Bronchial epithelial cell (primary cell): ENCODE results near the gene FAM107B. TPM values are rescaled to one million over a fixed set of nuclear protein-coding genes. Genes with fewer than 3 reads are reported as not detected.

ENCODE experiments used
- DNase-seq: peaks from one replicate; pipeline ENCODE4 v3.0.0-alpha.2; 2010; ENCODE audit warnings: low read depth
- FAIRE-seq: peaks from 2 replicates; lab custom pipeline; 2011; peaks lifted over from hg19 to GRCh38; lab: Jason Lieb, UNC
- H3K27me3 ChIP-seq: 2 replicates; pipeline ENCODE4 v1.5.1; 2011; ENCODE audit warnings: low read length; ENCODE audit not compliant: control insufficient read depth, insufficient read depth
- H3K36me3 ChIP-seq: 2 replicates; pipeline ENCODE4 v1.5.1; 2011; ENCODE audit warnings: low read length; ENCODE audit not compliant: control insufficient read depth, insufficient read depth
- H3K4me3 ChIP-seq: 2 replicates; pipeline ENCODE4 v1.5.1; 2011; ENCODE audit warnings: mild to moderate bottlenecking, low read depth, low read length, control low read depth
- total RNA-seq: library from RNA; depleted of rRNA; stranded (reverse); fragments of >200 nt; gene quantifications from 2 replicates; pipeline ENCODE4 v1.2.1, GENCODE V29; 2014
- TF ChIP-seq, protein P1 (sequence below): IDR thresholded peaks from 2 replicates; pipeline ENCODE4 v1.5.1; 2011; ENCODE audit warnings: mild to moderate bottlenecking, moderate library complexity, low read length, control low read depth, inconsistent platforms; ENCODE audit not compliant: insufficient read depth, severe bottlenecking

The FAM107B gene
- total RNA-seq, 1 donor from 2014 or later = 18.7 TPM

GRCh38 chr10:14658331-14659127 is 116.2 kb downstream of the FAM107B start:
- no peak overlapping the region for H3K4me3 ChIP-seq
- FAIRE-seq = no peak
- DNase-seq = peak; percentile 93
- TF ChIP-seq, protein P1, sequence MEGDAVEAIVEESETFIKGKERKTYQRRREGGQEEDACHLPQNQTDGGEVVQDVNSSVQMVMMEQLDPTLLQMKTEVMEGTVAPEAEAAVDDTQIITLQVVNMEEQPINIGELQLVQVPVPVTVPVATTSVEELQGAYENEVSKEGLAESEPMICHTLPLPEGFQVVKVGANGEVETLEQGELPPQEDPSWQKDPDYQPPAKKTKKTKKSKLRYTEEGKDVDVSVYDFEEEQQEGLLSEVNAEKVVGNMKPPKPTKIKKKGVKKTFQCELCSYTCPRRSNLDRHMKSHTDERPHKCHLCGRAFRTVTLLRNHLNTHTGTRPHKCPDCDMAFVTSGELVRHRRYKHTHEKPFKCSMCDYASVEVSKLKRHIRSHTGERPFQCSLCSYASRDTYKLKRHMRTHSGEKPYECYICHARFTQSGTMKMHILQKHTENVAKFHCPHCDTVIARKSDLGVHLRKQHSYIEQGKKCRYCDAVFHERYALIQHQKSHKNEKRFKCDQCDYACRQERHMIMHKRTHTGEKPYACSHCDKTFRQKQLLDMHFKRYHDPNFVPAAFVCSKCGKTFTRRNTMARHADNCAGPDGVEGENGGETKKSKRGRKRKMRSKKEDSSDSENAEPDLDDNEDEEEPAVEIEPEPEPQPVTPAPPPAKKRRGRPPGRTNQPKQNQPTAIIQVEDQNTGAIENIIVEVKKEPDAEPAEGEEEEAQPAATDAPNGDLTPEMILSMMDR = no peak
- no peaks in the 10 kb centered on the region for H3K27me3 ChIP-seq
- H3K36me3 ChIP-seq = no peaks in the 10 kb centered on the region

- no peak for FAIRE-seq
These were observed 118.5 kb downstream of the FAM107B start for GRCh38 chr10:14656052-14656730.

GRCh38 chr10:14654821-14655382 is 119.8 kb downstream of the FAM107B start:
- no peak for DNase-seq
- TF ChIP-seq, protein P1 = no peak
- Histone ChIP-seq H3K27me3 (no peaks in the 10 kb centered on the region), H3K36me3 (no peaks in the 10 kb centered on the region), H3K4me3 (no peak overlapping the region)
- no peak for FAIRE-seq

More at GRCh38 chr10:14656052-14656730, 118.5 kb downstream of the FAM107B start:
- Histone ChIP-seq H3K27me3 (no peaks in the 10 kb centered on the region), H3K36me3 (no peaks in the 10 kb centered on the region), H3K4me3 (no peak overlapping the region)
- TF ChIP-seq, protein P1 = no peak
- no peak for DNase-seq

GRCh38 chr10:14653271-14654161 is 121.2 kb downstream of the FAM107B start:
- Histone ChIP-seq H3K27me3 (no peaks in the 10 kb centered on the region), H3K36me3 (no peaks in the 10 kb centered on the region), H3K4me3 (no peak overlapping the region)
- no peak for FAIRE-seq
- peak; percentile 89 for DNase-seq
- TF ChIP-seq, protein P1 = no peak

GRCh38 chr10:14652816-14653215 is 121.9 kb downstream of the FAM107B start:
- no peaks in the 10 kb centered on the region for H3K36me3 ChIP-seq
- H3K27me3 ChIP-seq = no peaks in the 10 kb centered on the region
- FAIRE-seq = peak; percentile 50
- TF ChIP-seq, protein P1 = no peak
- no peak for DNase-seq
- H3K4me3 ChIP-seq = no peak overlapping the region
